AG08395 (cell line): ENCODE data around the gene DAGLA.
A peak's percentile ranks its signal among the peaks of the same experiment; 100 is the strongest.
"Not testable (repeated sequence)": the region's sequence is repeated elsewhere in the genome, so short reads cannot be mapped to it uniquely, and the experiment has no call there.

Source experiments
- DNase-seq: peaks from one replicate; pipeline ENCODE4 v3.0.0; 2012; ENCODE audit warnings: mixed read lengths, low spot score

Gene DAGLA

GRCh38 chr11:61679893-61680621 is at the start of gene DAGLA:
TSS of gene DAGLA (plus strand) at chr11:61680391. CDS start at chr11:61720156, 39,765 bp downstream.
- peak; percentile 92 for DNase-seq

- no peak for DNase-seq
Measured at GRCh38 chr11:61632096-61632495, 48.1 kb upstream of the DAGLA start.

- no peak for DNase-seq
Measured at GRCh38 chr11:61635304-61635703, 44.9 kb upstream of the DAGLA start.

GRCh38 chr11:61635787-61636186 is 44.4 kb upstream of the DAGLA start:
- DNase-seq = no peak

GRCh38 chr11:61636676-61637075 is 43.5 kb upstream of the DAGLA start:
- DNase-seq = no peak

- DNase-seq = no peak
Measured at GRCh38 chr11:61637277-61637676, 42.9 kb upstream of the DAGLA start.

- DNase-seq = no peak
Measured at GRCh38 chr11:61639816-61640443, 40.3 kb upstream of the DAGLA start.

GRCh38 chr11:61642162-61642561 is 38.0 kb upstream of the DAGLA start:
- no peak for DNase-seq

- no peak for DNase-seq
Measured at GRCh38 chr11:61645179-61645868, 34.9 kb upstream of the DAGLA start.

GRCh38 chr11:61647529-61647928 is 32.7 kb upstream of the DAGLA start:
- DNase-seq = no peak

- DNase-seq = no peak
Measured at GRCh38 chr11:61650781-61651571, 29.2 kb upstream of the DAGLA start.

- no peak for DNase-seq
Measured at GRCh38 chr11:61652135-61652534, 28.1 kb upstream of the DAGLA start.

- no peak for DNase-seq
Measured at GRCh38 chr11:61654397-61654829, 25.8 kb upstream of the DAGLA start.

GRCh38 chr11:61655266-61656159 is 24.7 kb upstream of the DAGLA start:
- DNase-seq = not testable (repeated sequence)

- DNase-seq = no peak
Measured at GRCh38 chr11:61656347-61657077, 23.7 kb upstream of the DAGLA start.

GRCh38 chr11:61657566-61658290 is 22.5 kb upstream of the DAGLA start:
- DNase-seq = no peak

- no peak for DNase-seq
Measured at GRCh38 chr11:61659413-61660196, 20.6 kb upstream of the DAGLA start.

GRCh38 chr11:61660997-61661396 is 19.2 kb upstream of the DAGLA start:
- DNase-seq = not testable (repeated sequence)
